ENCODE measurements around the gene TPSG1. TPM values are rescaled to one million over a fixed set of nuclear protein-coding genes. Genes with fewer than 3 reads are reported as not detected.

The TPSG1 gene
- total RNA-seq, 1 experiment from 2014 or later, result not detected

- TF ChIP-seq IRF1 (CRISPR knock-in tag; IDR thresholded peaks at IDR 0.05) (no peak), NFATC4 (CRISPR knock-in tag; IDR thresholded peaks at IDR 0.05) (no peak), FOXP1 (CRISPR knock-in tag; IDR thresholded peaks at IDR 0.05; ENCODE audit: borderline replicate concordance) (no peak), NFE2L1 (CRISPR knock-in tag; IDR thresholded peaks at IDR 0.05) (no peak), SMAD3 (CRISPR knock-in tag; IDR thresholded peaks at IDR 0.05; ENCODE audit: borderline replicate concordance) (no peak), ZNF671 (CRISPR knock-in tag; IDR thresholded peaks at IDR 0.05) (no peak), TEAD4 (CRISPR knock-in tag; IDR thresholded peaks at IDR 0.05) (no peak)
These were observed 11.8 kb downstream of the TPSG1 start (continued) for GRCh38 chr16:1213231-1213630.

- no peak for ATAC-seq
- no peak for TF ChIP-seq ZNF219 (CRISPR knock-in tag; IDR thresholded peaks at IDR 0.05; ENCODE audit: borderline replicate concordance)
- no peak for TF ChIP-seq MYBL2 (CRISPR knock-in tag; IDR thresholded peaks at IDR 0.05)
- no peak for TF ChIP-seq ZNF532 (CRISPR knock-in tag; IDR thresholded peaks at IDR 0.05; ENCODE audit: borderline replicate concordance)
- no peak for TF ChIP-seq OVOL2 (CRISPR knock-in tag; IDR thresholded peaks at IDR 0.05; ENCODE audit: borderline replicate concordance)
- TF ChIP-seq TEAD4 (CRISPR knock-in tag; IDR thresholded peaks at IDR 0.05), result no peak
- TF ChIP-seq STAT6 (CRISPR knock-in tag; conservative IDR thresholded peaks at IDR 0.05; ENCODE audit: low read depth), result no peak
- no peak for TF ChIP-seq TP53 (CRISPR knock-in tag; IDR thresholded peaks at IDR 0.05)
- TF ChIP-seq ZNF396 (CRISPR knock-in tag; IDR thresholded peaks at IDR 0.05; ENCODE audit: borderline replicate concordance), result no peak
- no peak overlapping the region for H3K4me3 Mint-ChIP-seq
- no peak overlapping the region for H3K27ac Mint-ChIP-seq
- no peak for DNase-seq (ENCODE audit: low spot score)
- no peaks in the 10 kb centered on the region for H3K4me1 Mint-ChIP-seq
- H3K9me3 Mint-ChIP-seq, result no peaks in the 10 kb centered on the region
- POLR2A ChIA-PET, result no interaction called here
- H3K27me3 Mint-ChIP-seq (ENCODE audit: low read depth), result no peaks in the 10 kb centered on the region
- H3K36me3 Mint-ChIP-seq, result no peaks in the 10 kb centered on the region
- CTCF ChIA-PET, result no interaction called here
These were observed 12.4 kb downstream of the TPSG1 start for GRCh38 chr16:1212616-1213194.

- ChIA-PET CTCF (no interaction called here), POLR2A (no interaction called here)
- DNase-seq (ENCODE audit: low spot score) (no peak), ATAC-seq (no peak)
- no peaks in the 10 kb centered on the region for H3K4me1 Mint-ChIP-seq
- H3K36me3 Mint-ChIP-seq, result no peaks in the 10 kb centered on the region
- H3K27ac Mint-ChIP-seq, result no peak overlapping the region
- H3K4me3 Mint-ChIP-seq, result no peak overlapping the region
- H3K9me3 Mint-ChIP-seq, result no peaks in the 10 kb centered on the region
- H3K27me3 Mint-ChIP-seq (ENCODE audit: low read depth), result no peaks in the 10 kb centered on the region
- TF ChIP-seq NFE2L1 (CRISPR knock-in tag; IDR thresholded peaks at IDR 0.05) (no peak), ATF3 (CRISPR knock-in tag; conservative IDR thresholded peaks at IDR 0.05) (no peak), NFATC4 (CRISPR knock-in tag; IDR thresholded peaks at IDR 0.05) (no peak), ZNF671 (CRISPR knock-in tag; IDR thresholded peaks at IDR 0.05) (no peak), SOX15 (CRISPR knock-in tag; IDR thresholded peaks at IDR 0.05) (no peak), ZSCAN18 (CRISPR knock-in tag; IDR thresholded peaks at IDR 0.05) (no peak), TCF7 (CRISPR knock-in tag; IDR thresholded peaks at IDR 0.05; ENCODE audit: low read depth) (no peak), STAT6 (CRISPR knock-in tag; conservative IDR thresholded peaks at IDR 0.05; ENCODE audit: low read depth) (no peak), HMGA2 (CRISPR knock-in tag; IDR thresholded peaks at IDR 0.05) (no peak), JAZF1 (CRISPR knock-in tag; IDR thresholded peaks at IDR 0.05) (no peak)
These were observed 13.4 kb downstream of the TPSG1 start for GRCh38 chr16:1211451-1212268.
